Upper lobe of left lung (tissue), 6 donors: ENCODE data around the gene LHFPL2. TPM values are rescaled to one million over a fixed set of nuclear protein-coding genes. Genes with fewer than 3 reads are reported as not detected.
"Not testable (repeated sequence)": the region's sequence is repeated elsewhere in the genome, so short reads cannot be mapped to it uniquely, and the experiment has no call there.

Experiments
- ATAC-seq, 2 donors: fragments of 200-7000 bp; cut with Tn5 transposase; one replicate each; pipeline ENCODE4 v1.9.1; 2022; ENCODE audit warnings: mild to moderate bottlenecking in 2 of 2, moderate library complexity in 2 of 2; ENCODE audit not compliant: low FRiP score in 2 of 2
- DNase-seq, 2 donors: peaks; one replicate each; pipeline ENCODE4 v3.0.0-alpha.2; 2019 to 2020
- H3K27ac ChIP-seq, 4 donors: fragments of 200-600 bp; sonication (generic); one replicate each; pipeline ENCODE4 v1.5.1; 2016 to 2019
- H3K27me3 ChIP-seq, 4 donors: fragments of 200-600 bp; sonication (generic); one replicate each; pipeline ENCODE4 v1.5.1; 2017 to 2019
- H3K36me3 ChIP-seq, 4 donors: fragments of 200-600 bp; sonication (generic); one replicate each; pipeline ENCODE4 v1.5.1; 2016 to 2019
- H3K4me1 ChIP-seq, 4 donors: fragments of 200-600 bp; sonication (generic); one replicate each; pipeline ENCODE4 v1.5.1; 2018 to 2019
- H3K4me3 ChIP-seq, 4 donors: fragments of 200-600 bp; sonication (generic); one replicate each; pipeline ENCODE4 v1.5.1; 2017 to 2019; ENCODE audit warnings: mild to moderate bottlenecking in 2 of 4, moderate library complexity in 1 of 4
- H3K9me3 ChIP-seq, 4 donors: fragments of 200-600 bp; sonication (generic); one replicate each; pipeline ENCODE4 v1.5.1; 2018 to 2019
- CTCF ChIP-seq, 6 experiments: fragments of 450-650 bp in 4 of 6; fragments of 200-600 bp in 2 of 6; sonication (generic) in 2 of 6; IDR thresholded peaks; one replicate each; pipeline ENCODE4 v1.5.1; 2016 to 2019; ENCODE audit warnings: antibody characterized with exemption in 6 of 6
- EP300 ChIP-seq, 4 donors: sonication (generic); formaldehyde crosslinking; IDR thresholded peaks; one replicate each; pipeline ENCODE4 v1.5.1; 2017; ENCODE audit warnings: antibody characterized with exemption in 4 of 4, control low read depth in 2 of 4
- POLR2A ChIP-seq, 4 donors: fragments of 450-650 bp; IDR thresholded peaks; one replicate each; pipeline ENCODE4 v1.5.1; 2016 to 2017; ENCODE audit warnings: antibody characterized with exemption in 4 of 4, mild to moderate bottlenecking in 2 of 4
- POLR2AphosphoS5 ChIP-seq, 2 donors: sonication (generic); formaldehyde crosslinking; IDR thresholded peaks; one replicate each; pipeline ENCODE4 v1.5.1; 2017; ENCODE audit warnings: antibody characterized with exemption in 2 of 2
- WGBS, 2 donors: methylation state at CpG; one replicate each; pipeline ENCODE4 v1.1.5; 2017 to 2018; 5-methylcytosine and 5-hydroxymethylcytosine counted together
- total RNA-seq, 6 donors: library from RNA; depleted of rRNA in 4 of 6; stranded (reverse); fragments of >200 nt in 4 of 6; gene quantifications; one replicate each; pipeline versions ENCODE4 v1.1.0 to v1.2.1, GENCODE V29; 2016 to 2021
- donor health status: DM: no; HTN: no; CAD: no; lungs with moderate emphysema.
- donor health status: DM: no; HTN: yes; CAD: no; lungs with severe emphysema.

The LHFPL2 gene
- total RNA-seq, 6 donors from 2014 or later: 17.3 to 69.5 (median 32.9) TPM

GRCh38 chr5:78622302-78622971, 26.1 kb downstream of the LHFPL2 start:
- H3K36me3 ChIP-seq: no peaks in the 10 kb centered on the region
- peaks cover 0 to 8% (median 3%) of the 10 kb centered on the region in 4 donors for H3K4me1 ChIP-seq
- 92 to 95% methylated on average over 3 of the region's 3 CpGs for WGBS, 2 donors
- DNase-seq: no peak
- no peaks in the 10 kb centered on the region for H3K27me3 ChIP-seq
- no peak for TF ChIP-seq EP300 (IDR thresholded peaks at IDR 0.05)
- TF ChIP-seq CTCF (IDR thresholded peaks at IDR 0.05): no peak
- no peak for TF ChIP-seq POLR2A (IDR thresholded peaks at IDR 0.05)
- no peak for TF ChIP-seq POLR2AphosphoS5 (IDR thresholded peaks at IDR 0.05)
- no peak overlapping the region for H3K27ac ChIP-seq
- no peak overlapping the region for H3K4me3 ChIP-seq
- no peak for ATAC-seq
- peaks cover 0 to 5% (median 0%) of the 10 kb centered on the region in 4 donors for H3K9me3 ChIP-seq

- Histone ChIP-seq H3K9me3 (peaks cover 0 to 5% (median 0%) of the 10 kb centered on the region in 4 donors), H3K27me3 (no peaks in the 10 kb centered on the region), H3K27ac (no peak overlapping the region), H3K36me3 (no peaks in the 10 kb centered on the region), H3K4me3 (no peak overlapping the region), H3K4me1 (peaks cover 0 to 7% (median 3%) of the 10 kb centered on the region in 4 donors)
- DNase-seq (no peak), ATAC-seq (peak in 1 of 2 donors; percentile 76)
- WGBS, 2 donors: 49 to 54% methylated on average over 3 of the region's 3 CpGs
- no peak for TF ChIP-seq EP300 (IDR thresholded peaks at IDR 0.05)
- TF ChIP-seq CTCF (IDR thresholded peaks at IDR 0.05): no peak
Measured at GRCh38 chr5:78621291-78621738, 27.3 kb downstream of the LHFPL2 start.

- H3K27me3 ChIP-seq, ATAC-seq, H3K9me3 ChIP-seq, H3K27ac ChIP-seq, DNase-seq, H3K4me1 ChIP-seq, H3K4me3 ChIP-seq, H3K36me3 ChIP-seq: not testable (repeated sequence)
- 95 to 99% methylated on average over 4 of the region's 4 CpGs for WGBS, 2 donors
Measured at GRCh38 chr5:78620119-78620518, 28.5 kb downstream of the LHFPL2 start.

- no peaks in the 10 kb centered on the region for H3K36me3 ChIP-seq
- no peak overlapping the region for H3K27ac ChIP-seq
- H3K9me3 ChIP-seq: peaks cover 0 to 5% (median 0%) of the 10 kb centered on the region in 4 donors
- DNase-seq (peak in 1 of 2 donors; percentile 30), ATAC-seq (no peak)
- H3K4me1 ChIP-seq: no peaks in the 10 kb centered on the region
- TF ChIP-seq POLR2A (IDR thresholded peaks at IDR 0.05) (no peak), EP300 (IDR thresholded peaks at IDR 0.05) (no peak), POLR2AphosphoS5 (IDR thresholded peaks at IDR 0.05) (no peak), CTCF (IDR thresholded peaks at IDR 0.05) (no peak)
- 95 to 99% methylated on average over 10 of the region's 10 CpGs for WGBS, 2 donors
- H3K27me3 ChIP-seq: no peaks in the 10 kb centered on the region
- H3K4me3 ChIP-seq: no peak overlapping the region
Measured at GRCh38 chr5:78618303-78618702, 30.3 kb downstream of the LHFPL2 start.

- no peak for TF ChIP-seq POLR2A (IDR thresholded peaks at IDR 0.05)
- TF ChIP-seq POLR2AphosphoS5 (IDR thresholded peaks at IDR 0.05): no peak
- no peak for TF ChIP-seq CTCF (IDR thresholded peaks at IDR 0.05)
- no peak for TF ChIP-seq EP300 (IDR thresholded peaks at IDR 0.05)
- Histone ChIP-seq H3K4me1 (no peaks in the 10 kb centered on the region), H3K27ac (no peak overlapping the region), H3K36me3 (no peaks in the 10 kb centered on the region), H3K27me3 (no peaks in the 10 kb centered on the region), H3K4me3 (no peak overlapping the region), H3K9me3 (peaks cover 0 to 5% (median 0%) of the 10 kb centered on the region in 4 donors)
- 83 to 94% methylated on average over 1 of the region's 1 CpG for WGBS, 2 donors
- ATAC-seq (no peak), DNase-seq (no peak)
Measured at GRCh38 chr5:78615697-78616096, 32.9 kb downstream of the LHFPL2 start.
